K562 (cell line): ENCODE results near the gene DISC1. TPM values are rescaled to one million over a fixed set of nuclear protein-coding genes. Genes with fewer than 3 reads are reported as not detected.

Source experiments
- ATAC-seq: fragments of 200-7000 bp; cut with Tn5 transposase; 3 replicates; pipeline ENCODE4 v1.9.1; 2020; ENCODE audit warnings: moderate library complexity
- BruUV-seq: library from RNA; stranded (reverse); fragments of 400-500 nt; replicated peaks from 2 replicates; lab custom pipeline; 2021; lab: Mats Ljungman, UMichigan
- CTCF ChIA-PET: fragments of 300-600 bp; formaldehyde crosslinking; extraction: SDS; loops from one replicate; lab custom pipeline; 2021; ENCODE audit warnings: low intra/inter-chr PET ratio; lab: Yijun Ruan, JAX
- POLR2A ChIA-PET: fragments of 300-600, 350-650 bp; sonication (Branson Sonifier 250); formaldehyde crosslinking; extraction: SDS; loops from one replicate; lab custom pipeline; 2021; ENCODE audit warnings: antibody characterized with exemption, inconsistent platforms; lab: Yijun Ruan, JAX
- DNase-seq, 4 experiments: peaks; one replicate each; pipeline versions ENCODE4 v3.0.0 to v3.0.0-alpha.2; 2011 to 2018; ENCODE audit warnings: low spot score in 3 of 4, mixed read lengths in 3 of 4; ENCODE audit errors: extremely low read depth in 1 of 4
- FAIRE-seq: peaks from 2 replicates; lab custom pipeline; 2011; peaks lifted over from hg19 to GRCh38; lab: Jason Lieb, UNC
- H2AFZ ChIP-seq: 2 replicates; pipeline ENCODE4 v1.6.0; 2011; ENCODE audit warnings: low read depth, low read length, control low read depth, inconsistent platforms
- H3K27ac ChIP-seq: fragments of 200-600 bp; 3 replicates; pipeline ENCODE4 v1.8.0; 2011; ENCODE audit warnings: low read depth, mild to moderate bottlenecking, control low read depth, inconsistent platforms, low read length, moderate library complexity, mixed read lengths; ENCODE audit errors: extremely low read depth
- H3K27me3 ChIP-seq, 2 experiments: fragments of 300-600 bp in 1 of 2; 2 replicates in 1 of 2; 3 replicates in 1 of 2; pipeline versions ENCODE4 v1.6.0 to v1.8.0; 2011; ENCODE audit warnings: inconsistent platforms in 2 of 2, low read length in 2 of 2, mild to moderate bottlenecking in 1 of 2, mixed read lengths in 1 of 2, moderate library complexity in 1 of 2; ENCODE audit not compliant: control insufficient read depth in 2 of 2, insufficient read depth in 2 of 2
- H3K36me3 ChIP-seq: fragments of 300-600 bp; 3 replicates; pipeline ENCODE4 v1.8.0; 2011; ENCODE audit warnings: mild to moderate bottlenecking, low read length, inconsistent platforms; ENCODE audit not compliant: control insufficient read depth, insufficient read depth
- H3K4me1 ChIP-seq, 2 experiments: fragments of 200-600 bp in 1 of 2; replicated peaks in 1 of 2; 2 replicates in 1 of 2; 3 replicates in 1 of 2; pipeline versions ENCODE4 v1.5.1 to v1.8.0; 2011; ENCODE audit warnings: inconsistent platforms in 2 of 2, low read length in 2 of 2, mild to moderate bottlenecking in 1 of 2, mixed read lengths in 1 of 2, moderate library complexity in 1 of 2; ENCODE audit not compliant: control insufficient read depth in 2 of 2, insufficient read depth in 2 of 2
- H3K4me2 ChIP-seq: 2 replicates; pipeline ENCODE4 v1.6.1; 2011; ENCODE audit warnings: low read length, control low read depth, inconsistent platforms, mixed read lengths; ENCODE audit not compliant: insufficient read depth
- H3K4me3 ChIP-seq: fragments of 200-600 bp; sonication (generic), shearing (Covaris generic); 2 replicates; pipeline ENCODE4 v1.5.1; 2016; ENCODE audit warnings: control low read depth, inconsistent platforms
- H3K79me2 ChIP-seq: fragments of 200-600 bp; 3 replicates; pipeline ENCODE4 v1.8.0; 2011; ENCODE audit warnings: low read length, inconsistent platforms; ENCODE audit not compliant: control insufficient read depth, insufficient read depth
- H3K9ac ChIP-seq, 2 experiments: 2 replicates each; pipeline versions ENCODE4 v1.6.0 to v1.6.1; 2011; ENCODE audit warnings: low read depth in 2 of 2, low read length in 2 of 2, control low read depth in 1 of 2, inconsistent platforms in 1 of 2, mild to moderate bottlenecking in 1 of 2, mixed read lengths in 1 of 2; ENCODE audit not compliant: insufficient read depth in 1 of 2
- H3K9me1 ChIP-seq: one replicate; pipeline ENCODE4 v1.6.0; 2011; ENCODE audit warnings: inconsistent platforms, mild to moderate bottlenecking, low read length, moderate library complexity; ENCODE audit not compliant: control insufficient read depth, insufficient read depth
- H3K9me3 ChIP-seq: replicated peaks from 2 replicates; pipeline ENCODE4 v1.5.1; 2011; ENCODE audit warnings: low read depth, low read length, inconsistent platforms; ENCODE audit not compliant: control insufficient read depth, insufficient read depth
- H4K20me1 ChIP-seq: replicated peaks from 2 replicates; pipeline ENCODE4 v1.6.1; 2011; ENCODE audit warnings: low read length, inconsistent platforms, mixed read lengths; ENCODE audit not compliant: control insufficient read depth, insufficient read depth
- HMGXB4 ChIP-seq: sonication (generic); formaldehyde crosslinking; IDR thresholded peaks from 2 replicates; pipeline ENCODE4 v1.8.1; 2023; ENCODE audit warnings: mild to moderate bottlenecking, missing genetic modification reagents
- MEF2D ChIP-seq: conservative IDR thresholded peaks from 2 replicates; pipeline ENCODE4 v1.6.1; 2016; ENCODE audit warnings: low read depth, missing genetic modification characterization, missing compliant biosample characterization
- MEIS2 ChIP-seq: fragments of 450-650 bp; IDR thresholded peaks from 2 replicates; pipeline ENCODE4 v1.6.1; 2014; ENCODE audit warnings: mild to moderate bottlenecking; ENCODE audit not compliant: partially characterized antibody
- NELFE ChIP-seq: IDR thresholded peaks from 2 replicates; pipeline ENCODE4 v1.6.1; 2011; ENCODE audit warnings: mild to moderate bottlenecking; ENCODE audit not compliant: insufficient read depth, insufficient read length
- PHTF2 ChIP-seq: fragments of 250-450 bp; sonication (Bioruptor Pico); IDR thresholded peaks from 2 replicates; pipeline ENCODE4 v1.5.0; 2021; ENCODE audit warnings: mild to moderate bottlenecking
- RAD51 ChIP-seq: fragments of 450-650 bp; IDR thresholded peaks from 2 replicates; pipeline ENCODE4 v1.7.1; 2016; ENCODE audit warnings: low read depth, mild to moderate bottlenecking, borderline replicate concordance
- SLC30A9 ChIP-seq: fragments of 250-450 bp; sonication (Bioruptor Pico); IDR thresholded peaks from 2 replicates; pipeline ENCODE4 v1.8.0; 2022; ENCODE audit warnings: mild to moderate bottlenecking, moderate library complexity
- STAT5A ChIP-seq: IDR thresholded peaks from 2 replicates; pipeline ENCODE4 v1.6.1; 2012; ENCODE audit warnings: low read length, inconsistent platforms, borderline replicate concordance
- TOE1 ChIP-seq, 2 experiments: fragments of 450-650 bp in 1 of 2; sonication (generic) in 1 of 2; formaldehyde crosslinking in 1 of 2; IDR thresholded peaks; 2 replicates each; pipeline versions ENCODE4 v1.7.1 to v1.8.0; 2016 to 2022; ENCODE audit warnings: borderline replicate concordance in 2 of 2, mild to moderate bottlenecking in 2 of 2, antibody characterized with exemption in 1 of 2, inconsistent platforms in 1 of 2, low read depth in 1 of 2, missing genetic modification reagents in 1 of 2, moderate library complexity in 1 of 2
- VEZF1 ChIP-seq: fragments of 200-800 bp; sonication (Bioruptor generic); IDR thresholded peaks from 2 replicates; pipeline ENCODE4 v1.6.1; 2017; ENCODE audit warnings: missing genetic modification characterization, missing compliant biosample characterization
- YBX1 ChIP-seq: fragments of 450-650 bp; IDR thresholded peaks from 2 replicates; pipeline ENCODE4 v1.7.1; 2016; ENCODE audit warnings: mild to moderate bottlenecking
- ZBTB5 ChIP-seq: fragments of 450-650 bp; IDR thresholded peaks from 2 replicates; pipeline ENCODE4 v1.6.1; 2017; ENCODE audit warnings: antibody characterized with exemption
- WGBS: fragments of 100-300 bp; shearing (Covaris generic); methylation state at CpG from one replicate; pipeline ENCODE4 v1.1.6; 2016; ENCODE audit warnings: low coverage, mixed read lengths; ENCODE audit not compliant: insufficient coverage; ENCODE audit errors: missing lambda C conversion rate; 5-methylcytosine and 5-hydroxymethylcytosine counted together
- in situ Hi-C: fragments of 300-500 bp; cut with MboI; formaldehyde crosslinking; loops from 4 replicates; pipeline ENCODE4 v1.15.0; 2018; ENCODE audit warnings: inconsistent platforms, mixed read lengths
- intact Hi-C: fragments of 100-400 bp; cut with micrococcal nuclease; formaldehyde crosslinking; loops from 2 replicates; pipeline ENCODE4 v1.14.2; 2022
- polyA plus RNA-seq, 8 experiments: library from polyadenylated mRNA; depleted of rRNA in 4 of 8; stranded (reverse) in 5 of 8; unstranded in 3 of 8; fragments of >200 nt; fragmentation: Nextera tagmentation in 2 of 8; fragmentation: Illumina TruSeq in 1 of 8; extraction: Ambion mirVana in 2 of 8; extraction: Trizol in 1 of 8; gene quantifications; 2 replicates each; pipeline versions ENCODE4 v1.2.1 to v1.2.3, GENCODE V29; 2011 to 2014; ENCODE audit warnings: inconsistent platforms in 1 of 8, missing spikeins in 1 of 8
- total RNA-seq, 7 experiments: library from RNA; depleted of rRNA in 6 of 7; stranded (reverse); fragments of >200 nt in 6 of 7; fragmentation: Illumina TruSeq in 2 of 7; extraction: Trizol in 2 of 7; gene quantifications; 2 replicates each; pipeline versions ENCODE4 v1.2.1 to v1.2.3, GENCODE V29; 2011 to 2021; ENCODE audit warnings: low replicate concordance in 1 of 7

Gene DISC1
- total and polyA plus RNA-seq, 9 of the 15 experiments (the other 6 are each of a cell fraction or from before 2014, with no cell fraction given), result 0.01 to 0.11 (median 0.08) TPM; not detected in 1

DNA sequence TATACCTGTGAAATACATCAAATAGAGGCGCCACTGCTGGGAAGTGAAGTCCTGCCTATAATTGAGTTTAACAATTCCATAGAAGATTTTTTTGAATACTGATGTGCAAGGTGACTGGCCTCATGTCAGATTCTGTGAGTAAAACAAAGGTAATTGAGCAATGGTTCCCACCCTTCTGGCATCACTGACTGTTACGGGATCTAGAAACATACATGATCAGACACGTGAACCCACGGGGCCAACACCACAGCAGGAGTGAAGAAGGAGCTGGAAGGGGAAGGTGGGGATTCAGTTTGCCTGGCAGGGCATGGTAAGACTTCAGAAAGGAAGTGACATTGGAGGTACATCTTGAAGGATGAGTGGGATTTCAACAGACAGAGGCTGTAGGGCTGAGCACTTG lies 270.2 kb downstream of the DISC1 start (continued):
- no peak for TF ChIP-seq VEZF1 (CRISPR knock-in tag)
- TF ChIP-seq TOE1 (IDR thresholded peaks at IDR 0.05; ENCODE audit: borderline replicate concordance), result no peak
- no peak for TF ChIP-seq TOE1 (CRISPR knock-in tag; IDR thresholded peaks at IDR 0.05; ENCODE audit: borderline replicate concordance, low read depth)
- no peak for TF ChIP-seq RAD51
- no peak for TF ChIP-seq YBX1
- TF ChIP-seq NELFE, result no peak
- TF ChIP-seq MEIS2, result no peak
- TF ChIP-seq HMGXB4, result no peak

DNA sequence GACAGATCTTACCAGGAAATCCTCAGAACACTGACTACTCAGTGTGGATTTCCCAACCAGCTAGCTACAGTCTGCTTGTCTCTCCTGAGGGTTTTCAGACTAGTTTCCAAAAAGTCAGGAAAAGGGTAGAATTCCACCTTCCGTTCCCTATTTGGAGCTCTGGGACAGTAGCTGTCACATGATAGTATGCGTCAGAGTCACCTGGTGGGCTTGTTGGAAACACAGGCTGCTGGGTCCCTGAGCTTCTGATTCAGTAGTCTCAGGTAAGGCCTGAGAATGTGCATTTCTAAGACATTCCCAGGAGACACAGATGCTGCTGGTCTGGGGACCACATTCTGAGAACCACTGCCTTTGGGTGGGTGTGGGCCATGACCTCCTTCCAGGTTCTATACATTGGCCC lies 272.5 kb downstream of the DISC1 start:
- Histone ChIP-seq H3K27me3 (no peaks in the 10 kb centered on the region), H3K4me3 (no peak overlapping the region), H4K20me1 (no peaks in the 10 kb centered on the region), H3K36me3 (no peaks in the 10 kb centered on the region), H3K9ac (no peak overlapping the region), H3K9me1 (no peaks in the 10 kb centered on the region), H2AFZ (no peak overlapping the region), H3K4me1 (no peaks in the 10 kb centered on the region), H3K9me3 (no peaks in the 10 kb centered on the region), H3K79me2 (no peaks in the 10 kb centered on the region), H3K4me2 (no peak overlapping the region), H3K27ac (no peak overlapping the region)
- ChIA-PET POLR2A (no interaction called here), CTCF (no interaction called here)
- DNase-seq (no peak), FAIRE-seq (no peak), ATAC-seq (no peak)
- WGBS, result 0% methylated on average over 2 of the region's 2 CpGs
- no TSS peak for BruUV-seq
- in situ Hi-C loops (no loop called here), intact Hi-C loops (no loop called here)
- TF ChIP-seq SLC30A9 (CRISPR knock-in tag), result no peak
- no peak for TF ChIP-seq STAT5A
- TF ChIP-seq ZBTB5, result no peak
- no peak for TF ChIP-seq MEF2D
- no peak for TF ChIP-seq PHTF2 (CRISPR knock-in tag)
